T-helper 22 cell (primary cell): ENCODE results near the gene GGN.

ENCODE experiments used
- DNase-seq: peaks from one replicate; pipeline ENCODE4 v3.0.0-alpha.2; 2020; ENCODE audit warnings: low read depth

GGN gene, protein sequence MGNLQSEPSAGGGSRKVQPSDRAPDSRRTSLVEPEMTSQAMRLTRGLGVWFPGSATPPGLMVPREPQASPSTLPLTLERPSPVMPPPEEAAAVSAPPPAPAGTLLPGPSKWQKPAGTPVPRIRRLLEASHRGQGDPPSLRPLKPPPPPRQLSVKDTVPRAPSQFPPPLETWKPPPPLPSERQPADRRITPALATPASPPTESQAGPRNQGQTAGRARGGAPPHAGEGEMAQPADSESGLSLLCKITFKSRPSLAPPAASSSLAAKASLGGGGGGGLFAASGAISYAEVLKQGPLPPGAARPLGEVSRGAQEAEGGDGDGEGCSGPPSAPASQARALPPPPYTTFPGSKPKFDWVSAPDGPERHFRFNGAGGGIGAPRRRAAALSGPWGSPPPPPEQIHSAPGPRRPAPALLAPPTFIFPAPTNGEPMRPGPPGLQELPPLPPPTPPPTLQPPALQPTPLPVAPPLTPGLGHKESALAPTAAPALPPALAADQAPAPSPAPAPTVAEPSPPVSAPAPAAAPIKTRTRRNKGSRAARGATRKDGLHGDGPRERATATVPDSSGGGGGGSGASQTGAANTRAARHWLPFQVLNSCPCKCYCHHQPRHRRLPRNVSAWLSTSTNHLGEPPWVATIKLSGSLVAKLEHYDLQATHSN

DNA sequence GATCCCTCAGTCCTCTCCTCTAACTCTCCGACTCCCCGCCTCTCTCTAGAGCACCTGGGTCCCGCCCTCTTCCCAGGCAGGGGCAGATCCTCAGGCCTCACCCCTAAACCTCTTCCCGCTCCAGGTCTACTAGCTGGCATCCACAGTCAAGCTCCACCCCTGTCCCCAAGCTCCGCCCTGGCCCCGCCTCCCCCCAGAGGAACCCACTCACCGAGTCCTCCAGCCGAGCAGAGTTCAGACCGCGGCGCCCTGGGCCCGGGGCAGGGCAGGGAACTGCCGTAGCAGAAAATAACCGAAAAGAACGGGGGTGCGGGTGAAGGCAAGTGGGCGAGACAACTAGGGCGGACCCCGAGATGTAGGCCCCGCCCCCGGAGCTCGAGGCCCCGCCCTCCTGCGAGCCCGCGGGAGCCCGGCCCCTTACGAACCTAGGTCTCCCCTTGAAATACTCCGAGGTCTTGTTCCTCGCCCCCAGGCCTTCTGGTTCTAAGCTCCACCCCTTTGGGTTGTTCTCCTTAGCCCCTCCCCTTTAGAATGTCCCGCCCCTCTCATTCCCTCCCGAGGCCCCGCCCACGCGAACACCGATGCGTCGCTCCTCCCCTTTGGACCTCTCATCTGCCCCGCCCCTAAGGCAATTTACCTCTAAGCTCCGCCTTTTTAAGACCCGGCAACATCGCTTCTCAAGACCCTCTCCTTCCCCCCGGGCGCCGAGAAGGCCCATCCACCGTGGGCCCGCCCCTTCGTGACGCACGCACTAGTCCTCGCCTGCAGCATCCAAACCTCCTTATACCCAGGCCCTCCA lies at the start of gene GGN:
TSS of gene GGN (minus strand) at position 485 of the 799 bp plus-strand sequence. CDS start 773 bp downstream, outside the sequence.
- peak; percentile 75 for DNase-seq

DNA sequence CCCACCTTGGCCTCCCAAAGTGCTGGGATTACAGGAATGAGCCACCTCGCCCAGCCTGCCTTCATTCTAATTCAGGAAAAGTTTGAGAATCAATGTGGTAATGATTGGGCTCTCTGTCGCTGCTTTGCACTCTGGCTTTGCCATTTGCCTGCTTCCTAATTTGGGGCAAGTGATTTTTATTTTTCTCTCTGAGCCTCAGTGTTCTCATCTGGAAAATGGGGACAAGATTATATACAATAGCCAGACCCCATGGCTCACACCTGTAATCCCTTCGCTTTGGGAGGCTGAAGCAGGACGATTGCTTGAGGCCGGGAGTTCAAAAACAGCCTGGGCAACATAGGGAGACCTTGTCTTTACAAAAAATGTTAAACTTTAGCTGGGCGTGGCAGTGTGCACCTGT lies 49.5 kb upstream of the GGN start:
- DNase-seq, result no peak

DNA sequence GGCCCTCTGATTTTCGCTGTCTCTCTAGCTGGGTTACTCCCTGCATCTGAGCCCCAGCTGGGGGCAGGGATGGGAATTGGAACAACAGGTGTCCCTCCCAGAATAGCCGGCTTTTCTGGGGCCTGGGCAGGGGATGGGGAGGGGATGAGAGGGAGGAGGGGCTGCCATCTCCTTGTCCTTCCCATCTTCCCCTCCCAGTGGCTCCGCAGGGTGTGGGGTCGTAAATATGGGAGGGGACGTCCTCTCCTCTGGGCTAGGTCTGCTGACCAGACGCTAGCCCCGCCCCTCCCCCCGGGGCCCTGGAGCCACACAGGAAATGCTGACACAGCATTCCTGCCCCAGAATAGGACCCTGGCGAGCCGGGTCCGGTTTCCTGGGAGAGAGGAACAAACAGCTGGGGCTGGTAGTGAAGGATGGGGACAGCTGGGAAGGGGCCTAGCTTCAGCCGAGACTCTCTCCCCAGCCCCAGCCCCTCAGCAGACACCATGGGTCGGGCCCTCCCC lies 46.8 kb upstream of the GGN start:
- no peak for DNase-seq

DNA sequence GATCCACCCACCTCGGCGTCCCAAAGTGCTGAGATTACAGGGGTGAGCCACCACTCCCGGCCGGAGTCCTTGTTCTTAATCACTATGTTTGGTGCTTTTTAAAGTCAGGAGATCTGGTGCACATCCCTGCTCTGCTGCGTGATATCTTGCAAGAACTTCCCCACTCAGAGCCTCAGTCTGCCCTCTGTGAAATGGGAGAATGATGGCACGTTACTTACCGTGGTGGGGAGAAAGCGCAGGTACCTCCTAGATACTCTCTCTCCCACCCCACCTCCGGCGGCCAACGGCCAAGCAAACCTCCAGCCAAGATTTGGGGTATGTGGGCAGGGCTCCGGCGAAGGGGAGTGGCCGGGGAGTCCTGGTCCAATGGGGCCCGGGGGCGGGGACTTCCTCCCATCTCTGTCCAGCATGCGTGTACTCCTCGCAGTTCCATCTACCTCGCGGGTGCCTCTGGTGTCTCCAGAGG lies 45.5 kb upstream of the GGN start, which contains the start of gene RYR1:
TSS of gene RYR1 (plus strand) at position 424 of the 466 bp plus-strand sequence. CDS start 139 bp downstream, outside the sequence.
- DNase-seq, result peak; percentile 21

DNA sequence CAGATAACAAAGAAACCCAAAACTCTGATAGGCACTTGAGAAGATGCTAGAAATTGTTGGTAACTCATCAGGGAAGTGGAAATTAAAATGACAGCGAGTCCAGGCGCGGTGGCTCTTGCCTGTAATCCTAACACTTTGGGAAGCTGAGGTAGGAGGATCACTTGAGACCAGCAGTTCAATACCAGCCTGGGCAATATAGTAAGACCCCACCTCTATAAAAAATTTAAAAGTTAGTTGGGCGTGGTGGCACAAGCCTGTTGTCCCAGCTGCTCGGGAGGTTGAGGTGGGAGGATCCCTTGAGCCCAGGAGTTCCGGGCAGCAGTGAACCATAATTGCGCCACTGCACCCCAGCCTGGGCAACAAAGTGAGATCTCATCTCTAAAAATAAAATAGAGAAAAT lies 43.1 kb upstream of the GGN start:
- no peak for DNase-seq

DNA sequence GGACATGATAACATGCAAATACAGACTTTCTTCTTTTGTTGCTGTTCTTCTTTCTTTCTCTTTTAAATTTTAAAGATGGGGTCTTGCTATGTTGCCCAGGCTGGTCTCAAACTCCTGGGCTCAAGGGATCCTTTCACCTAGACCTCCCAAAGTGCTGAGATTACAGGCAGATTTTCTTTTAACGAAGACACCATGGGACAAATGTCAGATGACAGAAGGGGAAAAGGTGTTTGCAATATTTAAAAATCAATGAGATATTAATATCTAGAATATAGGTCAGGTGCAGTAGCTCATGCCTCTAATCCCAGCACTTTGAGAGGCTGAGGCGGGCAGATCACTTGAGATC lies 42.0 kb upstream of the GGN start:
- DNase-seq, result no peak

DNA sequence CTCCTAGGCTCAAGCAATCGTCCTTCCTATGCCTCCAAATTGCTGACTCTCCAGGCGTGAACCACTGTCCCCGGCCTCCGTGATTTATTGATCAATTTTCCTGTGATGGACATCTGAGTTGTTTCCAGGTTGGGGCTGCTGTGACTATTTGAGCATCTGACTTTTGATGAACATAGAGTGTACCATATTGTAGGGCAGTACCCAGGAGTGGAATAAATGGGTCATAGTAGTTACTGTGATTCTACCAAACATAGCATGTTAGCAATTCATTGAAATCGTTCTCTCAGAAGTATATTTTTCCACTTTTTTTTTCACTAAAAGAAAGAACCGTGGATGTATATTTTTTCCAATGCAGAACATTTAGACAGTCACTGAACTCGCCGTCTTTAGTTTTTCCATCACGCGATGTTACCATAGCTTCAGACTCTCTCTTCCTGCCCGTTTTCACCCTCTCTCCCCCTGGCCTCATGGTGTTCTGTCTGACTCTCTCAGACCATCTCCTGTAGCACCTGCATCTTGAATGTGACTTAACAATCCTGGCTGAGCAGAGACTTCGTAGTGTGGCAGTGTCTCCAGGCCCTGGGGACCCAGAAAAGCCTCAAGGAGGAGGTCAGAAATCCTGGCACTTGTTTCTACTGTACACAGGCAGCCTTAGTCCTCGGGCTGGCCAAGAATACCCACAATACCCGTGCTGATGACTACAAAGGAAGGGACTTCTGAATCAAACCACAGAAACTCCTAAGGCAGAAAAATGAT lies 41.4 kb upstream of the GGN start:
- no peak for DNase-seq

DNA sequence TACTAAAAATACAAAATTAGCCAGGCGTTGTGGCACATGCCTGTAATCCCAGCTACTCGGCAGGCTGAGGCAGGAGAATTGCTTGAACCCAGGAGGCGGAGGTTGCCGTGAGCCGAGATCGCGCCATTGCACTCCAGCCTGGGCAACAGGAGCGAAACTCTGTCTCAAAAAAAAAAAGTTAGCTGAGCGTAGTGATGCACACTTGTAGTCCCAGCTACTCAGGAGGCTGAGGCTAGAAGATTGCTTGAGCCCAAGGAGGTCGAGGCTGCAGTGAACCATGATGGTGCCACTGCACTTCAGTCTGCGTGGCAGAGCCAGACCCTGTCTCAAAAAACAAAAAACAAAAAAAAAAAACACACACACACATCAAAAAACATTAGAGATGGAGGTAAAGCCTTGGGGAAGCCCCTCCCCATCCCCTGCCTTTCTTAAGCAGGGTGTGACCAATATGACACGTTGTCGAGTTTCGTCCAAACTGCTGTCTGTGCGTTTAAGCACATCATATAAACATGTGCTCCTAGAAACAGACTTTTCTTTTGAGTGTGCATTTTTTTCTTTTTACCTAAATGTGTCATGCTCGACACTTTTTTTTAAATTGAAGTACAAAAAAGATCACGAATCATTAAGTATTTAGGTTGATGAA lies 39.3 kb upstream of the GGN start:
- peak; percentile 26 for DNase-seq

DNA sequence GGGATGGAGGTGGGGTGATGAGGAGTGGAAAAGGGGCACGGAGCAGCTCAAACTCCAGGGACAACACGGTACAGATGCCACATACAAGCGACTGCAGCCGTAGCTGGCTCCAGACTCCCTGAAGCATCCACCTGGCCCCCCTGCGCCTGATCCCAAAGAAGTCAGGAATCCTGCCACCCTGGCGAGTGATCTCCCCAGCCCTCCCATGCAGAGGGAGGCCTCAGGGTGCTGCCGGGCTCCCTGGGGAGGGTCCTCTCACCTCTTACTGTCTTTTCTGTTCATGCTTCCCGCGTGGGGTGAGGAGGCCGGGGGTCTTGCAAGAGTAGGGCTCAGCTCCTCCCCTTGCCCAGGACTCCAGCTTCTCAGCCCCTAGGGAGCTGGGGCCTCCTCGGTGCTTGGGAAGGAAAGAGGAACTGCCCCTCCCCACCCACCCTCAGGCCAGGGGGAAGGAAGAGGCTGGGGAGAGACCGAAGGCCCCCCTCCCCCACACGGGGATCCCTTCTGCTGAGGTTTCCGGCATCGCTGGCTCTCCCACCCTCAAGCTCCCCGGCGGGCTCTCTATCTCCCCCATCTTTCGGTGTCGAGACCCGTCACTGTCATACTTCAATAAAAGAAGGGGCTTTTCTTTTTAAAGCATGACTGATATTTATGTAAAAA lies 38.1 kb upstream of the GGN start, which contains the start of gene RASGRP4:
TSS of gene RASGRP4 (minus strand) at position 410 of the 657 bp plus-strand sequence. CDS start at position 282, 128 bp downstream.
- peak; percentile 39 for DNase-seq

DNA sequence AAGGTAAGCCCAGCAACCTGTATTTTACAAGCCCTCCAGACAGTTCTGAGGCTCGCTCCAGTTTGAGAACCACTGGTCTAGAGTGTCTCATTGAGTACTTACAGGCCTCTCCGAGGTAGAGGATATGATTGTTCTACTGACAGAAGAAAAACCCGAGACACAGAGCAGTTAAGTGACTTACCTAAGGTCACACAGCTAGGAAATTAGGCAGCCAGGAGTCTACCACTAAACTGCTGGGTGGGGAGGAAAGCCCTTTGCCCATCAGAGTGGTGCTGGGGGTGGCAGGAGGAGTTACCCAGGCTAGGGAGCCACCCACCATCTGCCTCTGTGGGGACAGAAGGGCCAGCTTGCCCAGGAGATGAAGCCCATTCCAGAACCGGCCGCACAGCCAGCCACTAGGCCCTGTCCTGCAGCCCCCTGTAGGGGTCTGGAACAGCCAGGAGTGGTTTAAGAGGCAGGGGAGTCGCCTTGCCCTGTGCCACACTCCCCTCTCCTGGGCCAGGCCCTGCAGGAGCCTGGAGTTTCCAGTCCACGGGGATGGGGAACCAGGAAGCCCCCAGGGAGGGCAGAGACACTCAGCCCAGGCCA lies 37.5 kb upstream of the GGN start:
- DNase-seq, result no peak

DNA sequence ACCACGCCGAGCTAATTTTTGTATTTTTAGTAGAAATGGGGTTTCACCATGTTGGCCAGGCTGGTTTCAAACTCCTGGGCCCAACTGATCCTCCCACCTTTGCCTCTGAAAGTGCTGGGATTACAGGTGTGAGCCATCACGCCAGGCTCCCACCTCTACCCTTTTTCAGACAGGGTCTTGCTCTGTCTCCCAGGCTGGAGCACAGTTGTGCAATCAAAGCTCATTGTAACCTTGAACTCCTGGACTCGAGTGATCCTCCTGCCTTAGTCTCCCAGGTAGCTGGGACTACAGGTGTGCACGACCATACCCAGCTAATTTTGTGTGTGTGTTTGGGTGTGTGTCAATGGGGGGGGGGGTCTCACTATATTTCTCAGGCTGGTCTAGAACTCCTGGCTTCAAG lies 36.4 kb upstream of the GGN start:
- no peak for DNase-seq

DNA sequence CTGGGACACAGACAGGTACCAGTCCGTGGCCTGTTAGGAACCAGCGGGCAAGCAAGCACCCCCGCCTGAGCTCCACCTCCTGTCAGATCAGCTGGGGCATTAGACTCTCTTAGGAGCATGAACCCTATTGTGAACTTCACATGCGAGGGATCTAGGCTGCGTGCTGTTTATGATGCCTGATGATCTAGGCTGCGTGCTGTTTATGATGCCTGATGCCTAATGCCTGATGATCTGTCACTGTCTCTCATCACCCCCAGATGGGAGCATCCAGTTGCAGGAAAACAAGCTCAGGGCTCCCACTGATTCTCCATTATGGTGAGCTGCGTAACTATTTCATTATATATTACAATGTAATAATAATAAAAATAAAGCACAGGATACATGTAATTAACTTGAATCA lies 34.6 kb upstream of the GGN start:
- DNase-seq, result no peak

DNA sequence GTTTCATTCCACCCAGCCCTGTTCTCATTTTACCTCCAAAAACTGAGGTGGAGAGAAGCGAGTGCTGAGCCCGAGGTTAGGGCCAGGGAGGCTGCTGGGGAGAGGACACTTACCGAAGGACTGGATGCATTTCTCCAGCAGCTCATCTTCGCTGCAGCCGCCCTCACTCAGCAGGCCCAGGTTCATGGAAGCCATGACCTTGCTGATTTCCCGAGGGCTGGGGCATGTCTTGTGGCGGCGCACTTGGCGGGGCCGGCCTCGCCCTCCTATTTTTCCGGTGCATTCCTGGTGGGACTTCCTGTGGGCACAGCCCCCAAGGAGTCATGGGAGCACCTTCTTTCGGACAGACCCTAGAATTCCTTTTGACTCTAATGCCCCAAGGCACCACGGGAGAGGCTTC lies 34.0 kb upstream of the GGN start:
- no peak for DNase-seq

DNA sequence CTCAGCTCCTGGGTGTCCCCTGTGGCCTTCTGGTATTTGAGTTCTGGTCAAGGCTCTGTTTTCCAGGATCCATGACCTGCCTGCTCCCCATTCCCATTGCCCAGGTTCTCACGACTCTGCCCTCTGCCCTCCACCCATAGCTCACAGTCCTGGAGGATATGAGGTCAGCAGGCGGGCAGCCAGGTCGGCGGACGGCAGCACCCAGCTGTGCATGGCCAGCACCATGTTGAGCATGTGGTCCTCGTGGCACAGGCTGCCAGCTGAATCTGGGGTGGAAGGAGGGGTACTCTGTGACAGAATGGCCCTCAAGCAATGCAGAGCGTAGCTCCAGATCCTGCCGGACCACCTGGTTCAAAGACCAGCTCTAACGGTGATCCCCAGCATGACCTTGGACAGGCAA lies 33.1 kb upstream of the GGN start:
- DNase-seq, result no peak

DNA sequence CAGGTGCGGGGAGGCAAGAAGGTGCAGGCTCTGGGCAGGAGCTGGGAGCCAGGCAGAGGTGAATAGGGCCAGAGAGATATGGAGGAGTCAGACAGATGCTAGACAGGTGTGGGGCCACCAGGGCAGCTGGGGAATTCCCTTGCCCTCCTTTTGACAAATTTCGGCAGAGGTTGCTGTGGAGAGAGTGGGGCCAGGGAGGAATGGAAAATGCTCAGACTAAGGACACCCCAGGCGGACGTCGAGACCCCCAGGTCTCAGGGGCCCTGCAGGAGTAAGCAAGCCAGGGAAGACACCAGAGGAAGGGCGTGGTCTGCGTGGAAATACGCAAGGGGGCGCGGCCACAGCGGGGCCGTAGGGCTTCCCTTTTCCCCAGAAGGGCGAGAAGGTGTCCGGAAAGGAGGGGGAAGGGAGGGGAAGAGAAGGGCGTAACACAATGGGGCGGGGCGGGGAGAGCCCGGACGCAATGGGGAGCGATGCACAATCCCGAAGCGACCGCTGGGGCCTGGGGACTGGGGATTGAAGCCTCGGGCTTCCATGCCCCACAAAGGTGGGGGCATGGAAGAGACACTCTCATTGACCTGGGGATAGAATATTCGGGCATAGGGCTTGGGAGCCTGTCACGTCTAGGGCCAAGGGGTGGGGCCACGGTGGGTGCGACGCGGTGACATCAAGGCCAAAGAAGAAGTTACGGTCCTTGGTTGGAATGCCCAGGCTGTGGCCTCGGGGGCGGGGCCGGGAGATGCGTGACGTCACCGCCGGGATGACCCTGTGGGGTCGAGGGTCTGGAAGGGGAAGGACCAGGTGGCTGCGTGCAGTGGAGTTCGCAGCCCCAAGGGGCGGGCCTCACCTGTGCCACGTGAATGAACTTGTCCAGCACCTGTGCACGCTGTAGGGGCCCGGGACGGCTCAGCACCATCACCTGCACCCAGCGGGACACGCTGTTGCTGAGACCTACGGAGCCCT lies 30.0 kb upstream of the GGN start:
- DNase-seq, result peak; percentile 25

DNA sequence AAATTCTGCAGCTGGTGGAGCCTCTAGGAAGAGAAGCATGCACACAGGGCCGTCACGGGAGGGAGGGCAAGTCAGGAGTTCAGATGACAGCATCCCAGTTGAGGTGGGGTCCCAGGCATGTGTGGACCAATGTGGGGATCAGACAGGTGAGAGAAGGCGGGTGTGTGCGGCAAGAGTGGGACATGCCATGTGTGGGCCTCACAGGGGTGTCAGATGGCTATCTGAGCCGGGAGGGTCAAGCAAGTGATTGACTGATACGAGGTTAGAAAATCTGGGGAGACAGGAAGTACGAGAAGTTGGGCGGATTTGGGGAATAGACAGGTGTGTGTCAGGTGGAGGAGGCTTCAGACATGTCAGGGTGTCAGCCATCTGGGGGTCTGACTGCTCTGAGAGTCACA lies 29.3 kb upstream of the GGN start:
- no peak for DNase-seq

DNA sequence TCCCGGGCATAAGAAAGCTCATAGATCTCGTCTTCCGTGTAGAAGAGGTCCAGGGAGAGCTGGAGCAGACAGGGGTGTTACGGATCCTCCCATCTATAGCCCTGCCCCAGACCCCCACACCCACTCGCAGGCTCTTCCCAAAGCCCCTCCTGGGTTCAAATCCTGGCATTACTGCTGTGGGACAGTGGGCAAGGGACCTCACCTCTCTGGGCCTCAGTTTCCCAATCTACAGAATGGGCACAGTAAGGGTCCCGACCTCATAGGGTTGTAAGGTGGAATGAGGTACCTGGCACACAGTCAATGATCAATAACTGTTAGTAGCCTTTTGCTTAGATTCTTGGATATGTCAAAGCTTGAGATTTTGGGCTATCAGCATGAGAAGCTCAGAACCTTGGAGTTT lies 25.6 kb upstream of the GGN start:
- no peak for DNase-seq

DNA sequence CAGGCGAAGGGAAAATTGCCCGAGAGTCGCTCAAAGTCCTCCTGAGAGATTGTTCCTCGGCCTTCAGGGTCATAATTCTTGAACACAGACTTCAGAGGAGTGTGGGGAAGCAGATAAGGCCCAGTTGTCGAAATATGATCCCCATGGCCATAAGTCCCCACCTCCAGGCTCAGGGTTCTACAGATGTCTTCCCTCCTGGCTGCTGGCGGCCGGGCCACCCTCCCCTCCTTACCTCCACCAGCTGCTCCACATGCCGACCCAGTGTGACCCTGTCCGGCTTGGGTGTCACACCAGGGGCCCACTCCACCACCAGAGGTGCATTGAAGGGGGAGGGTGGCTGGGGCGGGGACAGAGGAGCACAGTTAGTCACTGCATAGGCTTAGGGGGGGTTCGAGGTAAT lies 25.1 kb upstream of the GGN start:
- DNase-seq, result no peak

DNA sequence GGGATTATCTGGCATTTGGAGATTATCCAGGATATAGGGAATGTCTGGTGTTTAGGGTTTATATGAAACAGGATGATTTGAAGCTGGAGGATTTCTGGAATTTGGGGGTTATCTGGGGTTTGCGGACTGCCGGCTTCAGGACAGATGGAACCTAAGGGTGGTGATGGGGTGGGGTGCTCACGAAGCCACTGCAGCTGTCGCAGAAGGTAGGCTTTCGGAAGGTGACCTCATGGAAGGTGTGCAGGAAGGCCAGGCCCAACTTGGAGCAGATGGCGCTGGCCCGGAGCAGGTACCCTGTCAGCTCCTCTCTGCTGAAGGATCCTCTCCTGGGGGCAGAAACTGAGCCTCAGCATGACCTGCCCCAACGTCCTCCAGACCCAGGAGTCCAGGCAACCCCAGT lies 24.7 kb upstream of the GGN start:
- DNase-seq, result no peak
